A673 (cell line): ENCODE measurements around the gene MAML2. TPM values are rescaled to one million over a fixed set of nuclear protein-coding genes. Genes with fewer than 3 reads are reported as not detected.

Experiments used
- BruUV-seq: library from RNA; stranded (reverse); fragments of 400-500 nt; replicated peaks from 2 replicates; lab custom pipeline; 2021; lab: Mats Ljungman, UMichigan
- CTCF ChIA-PET: fragments of 300-600 bp; sonication (Branson Sonifier 250); formaldehyde crosslinking; loops from one replicate; lab custom pipeline; 2022; ENCODE audit warnings: antibody characterized with exemption; lab: Charles Lee
- POLR2A ChIA-PET: fragments of 300-600 bp; sonication (Branson Sonifier 250); formaldehyde crosslinking; loops from one replicate; lab custom pipeline; 2022; ENCODE audit warnings: antibody characterized with exemption; ENCODE audit not compliant: low non-redundant PET; lab: Charles Lee
- DNase-seq: peaks from one replicate; pipeline ENCODE4 v3.0.0-alpha.2; 2015; ENCODE audit warnings: low spot score
- H3K27ac ChIP-seq: fragments of 200-600 bp; sonication (generic); 2 replicates; pipeline ENCODE4 v1.5.1; 2016; ENCODE audit warnings: mixed run types, low read depth, mild to moderate bottlenecking, mixed read lengths, antibody characterized with exemption, low read length; ENCODE audit not compliant: poor library complexity, severe bottlenecking
- H3K27me3 ChIP-seq: fragments of 200-600 bp; sonication (generic); replicated peaks from 2 replicates; pipeline ENCODE4 v1.6.1; 2017; ENCODE audit warnings: mixed run types, low read depth, mild to moderate bottlenecking, mixed read lengths, antibody characterized with exemption, low read length; ENCODE audit not compliant: insufficient read depth, poor library complexity
- H3K36me3 ChIP-seq: fragments of 200-600 bp; sonication (generic); 2 replicates; pipeline ENCODE4 v1.6.1; 2016; ENCODE audit warnings: mixed run types, mild to moderate bottlenecking, mixed read lengths, antibody characterized with exemption, low read length; ENCODE audit not compliant: insufficient read depth, poor library complexity, severe bottlenecking
- H3K4me1 ChIP-seq: fragments of 200-600 bp; sonication (generic); 2 replicates; pipeline ENCODE4 v1.6.1; 2017; ENCODE audit warnings: mixed run types, mild to moderate bottlenecking, mixed read lengths, antibody characterized with exemption, low read length; ENCODE audit not compliant: insufficient read depth, poor library complexity, severe bottlenecking
- H3K4me3 ChIP-seq: fragments of 200-600 bp; sonication (generic); 2 replicates; pipeline ENCODE4 v1.5.1; 2016; ENCODE audit warnings: low read depth, mixed run types, mild to moderate bottlenecking, mixed read lengths, low read length; ENCODE audit not compliant: poor library complexity, severe bottlenecking
- H3K9me3 ChIP-seq: fragments of 200-600 bp; sonication (generic); 2 replicates; pipeline ENCODE4 v1.6.1; 2016; ENCODE audit warnings: mixed run types, low read depth, mild to moderate bottlenecking, mixed read lengths, antibody characterized with exemption, low read length; ENCODE audit not compliant: poor library complexity, severe bottlenecking
- CTCF ChIP-seq: fragments of 300-800, 200-600 bp; sonication (generic); conservative IDR thresholded peaks from 2 replicates; pipeline ENCODE4 v1.5.1; 2017; ENCODE audit warnings: low read depth, mild to moderate bottlenecking, antibody characterized with exemption, low read length, moderate library complexity, mixed read lengths
- EZH2 ChIP-seq: fragments of 200-600 bp; sonication (generic); IDR thresholded peaks from 2 replicates; pipeline ENCODE4 v1.6.1; 2017; ENCODE audit warnings: borderline replicate concordance, low read depth, mild to moderate bottlenecking, mixed read lengths, antibody characterized with exemption, low read length; ENCODE audit not compliant: poor library complexity, severe bottlenecking
- intact Hi-C: fragments of 100-400 bp; cut with micrococcal nuclease; formaldehyde crosslinking; loops from one replicate; pipeline ENCODE4 v1.10.0; 2022; ENCODE audit not compliant: unreplicated experiment
- total RNA-seq: library from RNA; stranded (reverse); gene quantifications from 2 replicates; pipeline ENCODE4 v1.2.3, GENCODE V29; 2021

Gene MAML2
- total RNA-seq, 1 experiment from 2014 or later, result 6.4 TPM

- Histone ChIP-seq H3K9me3 (no peaks in the 10 kb centered on the region), H3K27ac (no peak overlapping the region), H3K4me1 (peaks cover 31% of the 10 kb centered on the region), H3K4me3 (no peak overlapping the region), H3K36me3 (no peaks in the 10 kb centered on the region), H3K27me3 (no peaks in the 10 kb centered on the region)
- no peak for TF ChIP-seq EZH2
- TF ChIP-seq CTCF, result no peak
- no peak for DNase-seq
- intact Hi-C loops, result no loop called here
- no TSS peak for BruUV-seq
- CTCF ChIA-PET, result no interaction called here
- POLR2A ChIA-PET, result no interaction called here
Measured at GRCh38 chr11:96313163-96313562, 29.8 kb downstream of the MAML2 start.

GRCh38 chr11:96311120-96311568 lies 31.9 kb downstream of the MAML2 start:
- ChIA-PET CTCF (no interaction called here), POLR2A (no interaction called here)
- Histone ChIP-seq H3K27me3 (no peaks in the 10 kb centered on the region), H3K4me1 (peaks cover 51% of the 10 kb centered on the region), H3K27ac (no peak overlapping the region), H3K4me3 (no peak overlapping the region), H3K36me3 (no peaks in the 10 kb centered on the region), H3K9me3 (no peaks in the 10 kb centered on the region)
- TF ChIP-seq CTCF (no peak), EZH2 (no peak)
- no TSS peak for BruUV-seq
- peak; percentile 42 for DNase-seq
- intact Hi-C loops, result no loop called here

- BruUV-seq, result no TSS peak
- Histone ChIP-seq H3K36me3 (no peaks in the 10 kb centered on the region), H3K4me3 (no peak overlapping the region), H3K9me3 (no peaks in the 10 kb centered on the region), H3K27ac (no peak overlapping the region), H3K27me3 (no peaks in the 10 kb centered on the region), H3K4me1 (peaks cover 60% of the 10 kb centered on the region)
- ChIA-PET POLR2A (no interaction called here), CTCF (no interaction called here)
- TF ChIP-seq EZH2, result no peak
- TF ChIP-seq CTCF, result no peak
- no peak for DNase-seq
- intact Hi-C loops, result no loop called here
Measured at GRCh38 chr11:96310236-96310635, 32.8 kb downstream of the MAML2 start.
